ENCODE results near the gene ZNF367. TPM values are rescaled to one million over a fixed set of nuclear protein-coding genes. Genes with fewer than 3 reads are reported as not detected.
"Not testable (repeated sequence)": the region's sequence is repeated elsewhere in the genome, so short reads cannot be mapped to it uniquely, and the experiment has no call there.

ZNF367 gene
- total RNA-seq, 2 donors from 2014 or later, result 3.6 to 18.9 TPM

GRCh38 chr9:96381125-96381524, 37.0 kb downstream of the ZNF367 start:
- H3K4me1 ChIP-seq, result peaks cover 5% of the 10 kb centered on the region
- no peak for TF ChIP-seq CTCF (IDR thresholded peaks at IDR 0.05)
- no peaks in the 10 kb centered on the region for H3K36me3 ChIP-seq
- intact Hi-C loops (cut with DNase I), result loop anchor here (5.0 kb wide), 1 partner anchor 34 kb away; no protein-coding TSS in a partner anchor
- no peak overlapping the region for H3K27ac ChIP-seq
- no peak for DNase-seq
- H3K9ac ChIP-seq (ENCODE audit: low read depth in 2 of 2, low read length in 2 of 2), result no peak overlapping the region
- H3K27me3 ChIP-seq, result no peaks in the 10 kb centered on the region
- no peak overlapping the region for H3K4me3 ChIP-seq
- no peaks in the 10 kb centered on the region for H3K9me3 ChIP-seq

- DNase-seq, result no peak
- no peak overlapping the region for H3K27ac ChIP-seq
- no peak overlapping the region for H3K4me3 ChIP-seq
- H3K9ac ChIP-seq (ENCODE audit: low read depth in 2 of 2, low read length in 2 of 2), result no peak overlapping the region
- intact Hi-C loops (cut with DNase I), result no loop called here
- H3K27me3 ChIP-seq, result no peaks in the 10 kb centered on the region
- H3K9me3 ChIP-seq, result no peaks in the 10 kb centered on the region
- no peak for TF ChIP-seq CTCF (IDR thresholded peaks at IDR 0.05)
- peaks cover 5% of the 10 kb centered on the region for H3K4me1 ChIP-seq
- H3K36me3 ChIP-seq, result no peaks in the 10 kb centered on the region
Observed at GRCh38 chr9:96379461-96379860, 38.7 kb downstream of the ZNF367 start.

GRCh38 chr9:96378187-96378586, 40.0 kb downstream of the ZNF367 start:
- intact Hi-C loops (cut with DNase I), result no loop called here
- no peaks in the 10 kb centered on the region for H3K36me3 ChIP-seq
- no peak for TF ChIP-seq CTCF (IDR thresholded peaks at IDR 0.05)
- H3K4me1 ChIP-seq, result peaks cover 5% of the 10 kb centered on the region
- H3K9ac ChIP-seq (ENCODE audit: low read depth in 2 of 2, low read length in 2 of 2), result no peak overlapping the region
- no peaks in the 10 kb centered on the region for H3K27me3 ChIP-seq
- DNase-seq, result no peak
- H3K27ac ChIP-seq, result peak overlapping the region; percentile 3
- H3K4me3 ChIP-seq, result no peak overlapping the region
- H3K9me3 ChIP-seq, result no peaks in the 10 kb centered on the region

GRCh38 chr9:96376891-96377874, 41.0 kb downstream of the ZNF367 start:
- intact Hi-C loops (cut with DNase I), result no loop called here
- no peak for TF ChIP-seq CTCF (IDR thresholded peaks at IDR 0.05)
- Histone ChIP-seq H3K9ac (ENCODE audit: low read depth in 2 of 2, low read length in 2 of 2) (no peak overlapping the region), H3K36me3 (no peaks in the 10 kb centered on the region), H3K9me3 (no peaks in the 10 kb centered on the region), H3K27me3 (no peaks in the 10 kb centered on the region), H3K27ac (peak overlapping the region; percentile 3), H3K4me3 (no peak overlapping the region), H3K4me1 (peaks cover 5% of the 10 kb centered on the region)
- DNase-seq, result no peak

- H3K27me3 ChIP-seq; H3K4me1 ChIP-seq; H3K9ac ChIP-seq (ENCODE audit: low read depth in 2 of 2, low read length in 2 of 2); intact Hi-C loops (cut with DNase I); H3K9me3 ChIP-seq; H3K27ac ChIP-seq; DNase-seq; H3K36me3 ChIP-seq; H3K4me3 ChIP-seq: not testable (repeated sequence)
Observed at GRCh38 chr9:96375507-96375906, 42.7 kb downstream of the ZNF367 start.

GRCh38 chr9:96367943-96368342, 50.2 kb downstream of the ZNF367 start:
- no peak for TF ChIP-seq CTCF (IDR thresholded peaks at IDR 0.05)
- no peak overlapping the region for H3K4me3 ChIP-seq
- no peaks in the 10 kb centered on the region for H3K27me3 ChIP-seq
- no peaks in the 10 kb centered on the region for H3K4me1 ChIP-seq
- H3K9me3 ChIP-seq, result no peaks in the 10 kb centered on the region
- no peak for DNase-seq
- intact Hi-C loops (cut with DNase I), result no loop called here
- no peak overlapping the region for H3K9ac ChIP-seq (ENCODE audit: low read depth in 2 of 2, low read length in 2 of 2)
- H3K27ac ChIP-seq, result no peak overlapping the region
- H3K36me3 ChIP-seq, result no peaks in the 10 kb centered on the region

All from colonic mucosa (tissue), 4 donors.